AG09309 (cell line): Measurements from ENCODE around the gene PTDSS2.
A peak's percentile ranks its signal among the peaks of the same experiment; 100 is the strongest.

Source experiments
- DNase-seq: peaks from one replicate; pipeline ENCODE4 v3.0.0-alpha.2; 2010; ENCODE audit warnings: low read depth
- H3K4me3 ChIP-seq: 2 replicates; pipeline ENCODE4 v1.5.1; 2011; ENCODE audit warnings: mild to moderate bottlenecking, low read depth, low read length, moderate library complexity; ENCODE audit not compliant: control insufficient read depth
- CTCF ChIP-seq: IDR thresholded peaks from 2 replicates; pipeline ENCODE4 v1.5.1; 2011; ENCODE audit warnings: mild to moderate bottlenecking, low read depth, low read length, inconsistent platforms; ENCODE audit not compliant: insufficient read depth, control insufficient read depth; ENCODE audit errors: missing control alignments

The PTDSS2 gene

DNA sequence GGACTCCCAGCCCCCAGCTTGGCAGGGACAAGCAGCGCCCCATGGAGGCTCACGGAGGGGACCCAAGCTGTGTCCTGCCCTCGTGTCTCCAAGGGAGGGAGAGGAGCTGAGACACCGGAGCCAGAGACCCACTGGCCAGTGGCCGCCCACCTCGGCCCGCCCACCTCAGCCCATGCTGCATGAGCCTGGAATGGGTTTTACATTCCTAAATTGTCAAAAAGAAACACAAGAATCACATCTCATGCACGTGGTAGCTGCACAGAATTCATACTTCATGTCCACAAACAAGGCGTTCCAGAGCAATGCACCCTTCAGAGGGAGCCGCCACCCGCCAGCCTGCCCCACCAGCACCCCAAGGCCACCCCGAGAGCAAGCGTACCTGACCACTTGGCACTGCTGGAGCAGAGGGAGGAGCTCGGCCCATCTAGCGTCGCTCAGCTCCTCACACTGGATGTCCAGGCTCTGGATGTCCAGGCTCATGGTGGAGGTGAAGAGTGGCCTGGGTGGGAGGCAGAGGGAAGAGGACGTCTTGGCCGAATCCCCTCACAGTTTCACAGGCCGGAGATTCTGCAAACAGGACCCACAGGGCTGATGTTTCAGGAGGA is 51.7 kb downstream of the PTDSS2 start:
- no peak for TF ChIP-seq CTCF
- DNase-seq, result no peak
- H3K4me3 ChIP-seq, result no peak overlapping the region

GRCh38 chr11:502288-503178 is 52.5 kb downstream of the PTDSS2 start:
- DNase-seq, result no peak
- peak overlapping the region; percentile 76 for H3K4me3 ChIP-seq
- no peak for TF ChIP-seq CTCF

DNA sequence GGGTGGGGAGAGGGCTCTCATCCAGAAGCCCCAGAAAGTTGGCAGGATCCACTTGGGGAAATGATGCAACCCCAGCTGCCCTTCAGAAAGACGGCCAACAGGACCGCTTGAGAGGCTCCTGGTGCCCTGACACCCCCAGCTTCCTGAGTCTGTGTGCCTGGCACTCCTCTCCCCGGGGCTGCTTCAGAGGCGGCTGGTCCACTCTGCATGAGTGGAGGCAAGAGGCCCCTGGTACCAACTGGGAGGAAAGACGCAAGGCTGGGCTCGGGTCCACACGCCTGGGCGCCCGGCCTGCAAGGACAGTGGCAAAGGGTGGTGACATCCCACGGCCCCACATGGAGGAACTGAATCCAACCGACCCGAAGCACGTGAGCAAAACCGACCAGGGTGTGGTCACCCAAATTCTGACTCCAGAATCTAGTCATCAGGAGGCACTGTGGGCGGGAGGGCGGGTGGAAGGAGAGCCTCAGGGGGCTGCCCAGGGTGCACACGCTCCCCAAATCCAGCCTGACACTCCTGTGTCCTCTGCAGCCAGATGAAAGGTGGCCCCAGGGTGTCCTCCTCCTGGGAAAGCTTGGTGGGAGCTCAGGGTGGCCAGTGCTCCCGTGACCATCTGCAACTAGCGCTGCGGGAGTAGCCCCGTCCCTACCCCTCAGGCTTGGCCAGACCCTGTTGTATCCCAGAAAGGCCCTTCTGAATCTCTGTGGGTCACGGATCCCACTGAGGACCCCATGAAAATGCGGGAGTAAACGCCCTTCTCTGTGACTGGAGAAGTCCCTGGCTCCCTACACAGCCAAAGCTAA is 53.3 kb downstream of the PTDSS2 start:
- no peak for TF ChIP-seq CTCF
- DNase-seq, result no peak

DNA sequence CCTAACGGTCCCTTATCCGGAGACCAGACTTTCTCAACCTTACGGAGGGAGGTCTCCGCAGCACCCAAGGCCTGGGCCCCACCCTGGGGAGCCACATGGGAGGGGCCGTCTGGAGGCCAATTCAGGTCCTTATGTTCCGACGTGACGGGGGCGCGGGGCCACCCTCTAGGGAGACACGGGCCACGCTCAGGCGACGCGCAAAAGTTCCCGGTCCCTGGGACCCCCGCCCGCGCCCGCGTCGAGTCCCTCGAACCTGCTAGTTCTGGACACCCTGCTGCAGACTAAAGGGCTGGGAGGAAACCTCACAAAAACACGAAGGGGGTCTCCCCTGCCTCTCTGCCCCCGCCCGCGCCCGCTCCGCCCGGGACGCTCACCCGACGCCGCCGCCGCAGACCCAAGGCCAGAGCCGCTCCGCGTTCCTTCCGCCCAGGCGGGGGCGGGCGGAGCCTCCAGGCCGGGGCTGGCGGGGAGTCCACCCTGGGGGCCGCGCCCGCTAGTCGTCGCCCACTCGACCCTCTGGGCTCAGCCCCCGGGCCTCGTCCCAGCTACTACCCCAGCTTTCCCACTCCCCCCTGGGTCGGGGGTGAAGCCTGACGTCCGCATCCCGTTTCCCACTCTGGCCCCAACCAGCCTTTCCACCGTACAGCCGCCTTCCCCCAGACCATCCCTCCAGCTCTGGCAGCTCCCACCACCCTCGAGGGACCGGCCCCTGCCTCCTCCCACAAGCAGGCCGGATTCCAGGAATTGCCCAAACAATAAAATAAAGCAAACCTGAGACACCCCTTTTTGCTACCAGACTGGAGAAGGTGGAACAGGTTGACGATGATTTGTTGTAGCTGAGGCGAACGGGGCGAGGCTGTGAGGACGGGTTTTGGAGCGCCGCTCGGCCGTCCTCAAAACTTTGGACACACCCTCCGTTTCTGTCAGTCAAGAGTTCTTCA is 54.2 kb downstream of the PTDSS2 start:
- peak overlapping the region; percentile 76 for H3K4me3 ChIP-seq
- no peak for DNase-seq
- TF ChIP-seq CTCF, result no peak

More for the DNA sequence above, 53.3 kb downstream of the PTDSS2 start:
- peak overlapping the region; percentile 76 for H3K4me3 ChIP-seq

DNA sequence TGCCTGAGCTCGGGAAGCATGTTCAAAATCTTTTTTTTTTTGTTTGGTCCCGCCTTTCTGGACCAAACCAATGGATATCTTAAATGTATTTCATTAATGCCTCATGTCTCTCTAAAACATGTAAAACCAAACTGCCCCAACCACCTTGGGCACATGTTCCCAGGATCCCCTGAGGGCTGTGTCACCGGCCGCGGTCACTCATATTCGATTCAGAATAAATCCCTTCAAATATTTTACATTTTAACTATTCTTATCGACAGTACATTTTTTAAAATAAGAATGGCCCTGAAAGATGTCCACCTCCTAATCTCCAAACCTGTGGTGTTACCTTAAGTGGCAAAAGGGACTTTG is 54.9 kb downstream of the PTDSS2 start:
- H3K4me3 ChIP-seq, result peak overlapping the region; percentile 76
- no peak for DNase-seq
- TF ChIP-seq CTCF, result no peak
